Lower leg skin (tissue), 3 donors: ENCODE measurements around the gene LAMP5.

Experiments used
- POLR2A ChIP-seq, 2 donors: fragments of 450-650 bp; IDR thresholded peaks; one replicate each; pipeline ENCODE4 v1.6.1; 2016 to 2017; ENCODE audit warnings: antibody characterized with exemption in 2 of 2, mild to moderate bottlenecking in 1 of 2, moderate library complexity in 1 of 2
- TF ChIP-seq, protein P1 (sequence below), 3 donors: fragments of 450-650 bp; IDR thresholded peaks; one replicate each; pipeline ENCODE4 v1.5.1; 2016; ENCODE audit warnings: antibody characterized with exemption in 3 of 3, mild to moderate bottlenecking in 3 of 3, moderate library complexity in 2 of 3

DNA sequence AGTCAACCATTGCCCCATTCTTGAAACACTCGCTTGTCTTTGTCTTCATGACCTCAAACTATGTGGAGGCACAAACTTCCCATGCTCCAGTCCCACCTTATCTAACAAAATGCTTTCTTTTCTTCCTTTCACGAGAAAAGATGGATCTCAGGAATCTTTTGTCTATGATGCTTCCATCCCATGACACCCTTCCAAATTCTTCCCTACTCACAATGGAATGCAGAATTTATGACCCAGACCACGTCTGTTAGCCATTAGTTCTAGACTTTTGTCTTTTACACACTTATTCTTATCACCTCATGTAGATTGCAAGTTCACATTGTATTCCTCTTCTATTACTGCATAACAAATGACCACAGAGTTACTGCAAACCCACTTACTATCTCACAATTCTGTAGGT is 24.2 kb upstream of the LAMP5 start:
- TF ChIP-seq POLR2A (IDR thresholded peaks at IDR 0.05), result no peak
- TF ChIP-seq, protein P1, sequence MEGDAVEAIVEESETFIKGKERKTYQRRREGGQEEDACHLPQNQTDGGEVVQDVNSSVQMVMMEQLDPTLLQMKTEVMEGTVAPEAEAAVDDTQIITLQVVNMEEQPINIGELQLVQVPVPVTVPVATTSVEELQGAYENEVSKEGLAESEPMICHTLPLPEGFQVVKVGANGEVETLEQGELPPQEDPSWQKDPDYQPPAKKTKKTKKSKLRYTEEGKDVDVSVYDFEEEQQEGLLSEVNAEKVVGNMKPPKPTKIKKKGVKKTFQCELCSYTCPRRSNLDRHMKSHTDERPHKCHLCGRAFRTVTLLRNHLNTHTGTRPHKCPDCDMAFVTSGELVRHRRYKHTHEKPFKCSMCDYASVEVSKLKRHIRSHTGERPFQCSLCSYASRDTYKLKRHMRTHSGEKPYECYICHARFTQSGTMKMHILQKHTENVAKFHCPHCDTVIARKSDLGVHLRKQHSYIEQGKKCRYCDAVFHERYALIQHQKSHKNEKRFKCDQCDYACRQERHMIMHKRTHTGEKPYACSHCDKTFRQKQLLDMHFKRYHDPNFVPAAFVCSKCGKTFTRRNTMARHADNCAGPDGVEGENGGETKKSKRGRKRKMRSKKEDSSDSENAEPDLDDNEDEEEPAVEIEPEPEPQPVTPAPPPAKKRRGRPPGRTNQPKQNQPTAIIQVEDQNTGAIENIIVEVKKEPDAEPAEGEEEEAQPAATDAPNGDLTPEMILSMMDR (IDR thresholded peaks at IDR 0.05), result no peak
